Liver (tissue), 9 donors: ENCODE measurements around the gene FREM1. TPM values are rescaled to one million over a fixed set of nuclear protein-coding genes. Genes with fewer than 3 reads are reported as not detected.

ENCODE experiments used
- DNase-seq: peaks from one replicate; pipeline ENCODE4 v3.0.0-alpha.2; 2017; ENCODE audit warnings: low spot score
- H3K27ac ChIP-seq, 2 donors: one replicate each; pipeline ENCODE4 v1.7.0; 2013; ENCODE audit warnings: inconsistent platforms in 2 of 2, low read length in 2 of 2, control low read depth in 1 of 2, low read depth in 1 of 2, mild to moderate bottlenecking in 1 of 2
- H3K27me3 ChIP-seq, 4 donors: one replicate each; pipeline versions ENCODE4 v1.6.1 to v1.7.0; 2013; ENCODE audit warnings: low read length in 3 of 4, inconsistent platforms in 1 of 4, mild to moderate bottlenecking in 1 of 4, moderate library complexity in 1 of 4; ENCODE audit not compliant: control insufficient read depth in 4 of 4, insufficient read depth in 4 of 4
- H3K36me3 ChIP-seq, 4 donors: one replicate each; pipeline versions ENCODE4 v1.6.1 to v1.7.0; 2013; ENCODE audit warnings: low read length in 3 of 4, mild to moderate bottlenecking in 3 of 4, low read depth in 1 of 4, moderate library complexity in 1 of 4; ENCODE audit not compliant: control insufficient read depth in 4 of 4, insufficient read depth in 3 of 4
- H3K4me1 ChIP-seq, 4 donors: one replicate each; pipeline versions ENCODE4 v1.6.1 to v1.7.0; 2013; ENCODE audit warnings: low read length in 3 of 4, mild to moderate bottlenecking in 3 of 4, moderate library complexity in 1 of 4; ENCODE audit not compliant: control insufficient read depth in 4 of 4, insufficient read depth in 4 of 4
- H3K4me3 ChIP-seq, 3 donors: one replicate each; pipeline versions ENCODE4 v1.6.1 to v1.7.0; 2013; ENCODE audit warnings: low read length in 3 of 3, control low read depth in 1 of 3, low read depth in 1 of 3, mild to moderate bottlenecking in 1 of 3
- H3K9ac ChIP-seq, 2 donors: one replicate each; pipeline ENCODE4 v1.7.0; 2013; ENCODE audit warnings: low read length in 2 of 2, mild to moderate bottlenecking in 2 of 2, moderate library complexity in 2 of 2, control low read depth in 1 of 2, low read depth in 1 of 2
- H3K9me3 ChIP-seq, 4 donors: one replicate each; pipeline versions ENCODE4 v1.6.1 to v1.7.0; 2013; ENCODE audit warnings: low read length in 3 of 4; ENCODE audit not compliant: control insufficient read depth in 4 of 4
- FOXA2 ChIP-seq: IDR thresholded peaks from 2 replicates; pipeline ENCODE4 v1.6.1; 2016; ENCODE audit warnings: antibody characterized with exemption
- HNF4A ChIP-seq, 2 donors: conservative IDR thresholded peaks; 2 replicates each; pipeline ENCODE4 v1.6.1; 2016; ENCODE audit warnings: antibody characterized with exemption in 2 of 2, mild to moderate bottlenecking in 2 of 2
- HNF4G ChIP-seq: IDR thresholded peaks from 2 replicates; pipeline ENCODE4 v1.6.1; 2016; ENCODE audit warnings: antibody characterized with exemption
- JUND ChIP-seq, 2 donors: IDR thresholded peaks; 2 replicates each; pipeline ENCODE4 v1.6.1; 2016; ENCODE audit warnings: antibody characterized with exemption in 2 of 2
- NR2F2 ChIP-seq: IDR thresholded peaks from 2 replicates; pipeline ENCODE4 v1.6.1; 2016; ENCODE audit warnings: antibody characterized with exemption
- RAD21 ChIP-seq, 2 donors: IDR thresholded peaks; 2 replicates each; pipeline ENCODE4 v1.6.1; 2016; ENCODE audit warnings: antibody characterized with exemption in 2 of 2, mild to moderate bottlenecking in 2 of 2
- RXRA ChIP-seq, 2 donors: IDR thresholded peaks; 2 replicates each; pipeline ENCODE4 v1.6.1; 2017 to 2018; ENCODE audit warnings: antibody characterized with exemption in 2 of 2, mild to moderate bottlenecking in 1 of 2
- SP1 ChIP-seq: IDR thresholded peaks from 2 replicates; pipeline ENCODE4 v1.6.1; 2018; ENCODE audit warnings: antibody characterized with exemption, mild to moderate bottlenecking
- TAF1 ChIP-seq: conservative IDR thresholded peaks from 2 replicates; pipeline ENCODE4 v1.6.1; 2016; ENCODE audit warnings: antibody characterized with exemption, mild to moderate bottlenecking
- WGBS: extraction: QIAGEN DNeasy Blood & Tissue Kit; methylation state at CpG from one replicate; pipeline ENCODE4 v1.1.7; 2013; 5-methylcytosine and 5-hydroxymethylcytosine counted together
- polyA plus RNA-seq, 2 donors: library from polyadenylated mRNA; stranded (reverse) in 1 of 2; unstranded in 1 of 2; fragments of 200-250 nt in 1 of 2; fragments of >200 nt in 1 of 2; fragmentation: Nextera tagmentation in 1 of 2; extraction: Ambion mirVana in 1 of 2; gene quantifications; one replicate each; pipeline versions ENCODE4 v1.2.1 to v1.2.3, GENCODE V29; 2013 to 2015
- total RNA-seq, 2 donors: library from RNA; depleted of rRNA; stranded (reverse); fragments of >200 nt; gene quantifications; one replicate each; pipeline ENCODE4 v1.2.3, GENCODE V29; 2014
- TF ChIP-seq, protein P1 (sequence below): IDR thresholded peaks from 2 replicates; pipeline ENCODE4 v1.6.1; 2016; ENCODE audit warnings: antibody characterized with exemption
- TF ChIP-seq, protein P2 (sequence below): IDR thresholded peaks from 2 replicates; pipeline ENCODE4 v1.6.1; 2016; ENCODE audit warnings: antibody characterized with exemption
- TF ChIP-seq, protein P3 (sequence below): IDR thresholded peaks from 2 replicates; pipeline ENCODE4 v1.6.1; 2016; ENCODE audit warnings: antibody characterized with exemption, mild to moderate bottlenecking
- donor health status: healthy.
- donor health status: healthy.
- donor health status: healthy.
- donor health status: healthy.
- donor health status: healthy.

The FREM1 gene
- total and polyA plus RNA-seq, 4 donors: 0.39 to 4.7 (median 1.1) TPM

DNA sequence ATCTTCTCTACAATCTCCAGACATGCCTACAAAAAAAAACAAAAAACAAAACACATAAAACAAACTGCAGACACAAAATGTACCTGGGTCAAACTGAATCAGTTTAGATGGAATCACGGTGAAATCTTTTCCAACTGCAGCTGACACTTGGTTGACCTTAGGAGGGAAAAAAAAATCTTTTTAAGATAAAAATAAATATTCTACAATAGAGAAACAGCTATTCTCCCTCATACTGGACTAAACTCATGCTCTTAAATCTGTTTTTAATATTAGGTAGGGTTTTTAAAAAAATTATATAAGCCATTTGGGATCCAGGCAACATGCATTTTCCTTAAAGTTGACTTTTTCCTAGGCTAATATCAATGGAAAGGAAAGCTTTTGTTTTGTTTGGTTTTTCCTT lies 153.9 kb downstream of the FREM1 start:
- H3K27ac ChIP-seq: no peak overlapping the region
- no peaks in the 10 kb centered on the region for H3K36me3 ChIP-seq
- no peak for DNase-seq
- H3K9me3 ChIP-seq: no peaks in the 10 kb centered on the region
- H3K27me3 ChIP-seq: peaks cover 0 to 2% (median 0%) of the 10 kb centered on the region in 4 donors
- TF ChIP-seq JUND (IDR thresholded peaks at IDR 0.05) (no peak), NR2F2 (no peak), HNF4G (no peak)
- no peaks in the 10 kb centered on the region for H3K4me1 ChIP-seq
- 88% methylated on average over 1 of the region's 1 CpG for WGBS
- H3K4me3 ChIP-seq: no peak overlapping the region
- H3K9ac ChIP-seq: no peak overlapping the region

DNA sequence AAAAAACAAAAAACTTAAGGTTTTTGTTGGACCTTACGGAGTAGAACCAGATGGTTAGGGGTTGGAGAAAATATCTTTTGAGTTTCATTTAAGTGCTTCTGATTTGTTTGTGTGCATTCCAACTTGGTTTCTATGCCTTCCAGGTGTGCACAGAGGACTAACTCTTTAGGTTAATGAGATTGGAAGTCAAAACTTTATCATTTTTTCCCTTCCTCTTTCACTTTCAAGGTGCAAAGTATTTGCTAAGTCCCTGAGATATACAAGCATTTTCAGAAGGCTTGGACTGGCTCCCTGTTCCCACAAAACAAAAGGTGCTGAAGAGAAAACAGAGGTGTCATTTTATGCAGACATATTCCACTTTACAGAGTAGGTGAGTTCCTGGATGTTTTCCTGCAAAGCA lies 157.4 kb downstream of the FREM1 start:
- H3K9ac ChIP-seq: no peak overlapping the region
- H3K27ac ChIP-seq: no peak overlapping the region
- H3K9me3 ChIP-seq: no peaks in the 10 kb centered on the region
- no peak for TF ChIP-seq TAF1
- no peak for TF ChIP-seq NR2F2
- no peak for TF ChIP-seq HNF4A (conservative IDR thresholded peaks at IDR 0.05)
- no peak for TF ChIP-seq RXRA (IDR thresholded peaks at IDR 0.05)
- TF ChIP-seq, protein P1, sequence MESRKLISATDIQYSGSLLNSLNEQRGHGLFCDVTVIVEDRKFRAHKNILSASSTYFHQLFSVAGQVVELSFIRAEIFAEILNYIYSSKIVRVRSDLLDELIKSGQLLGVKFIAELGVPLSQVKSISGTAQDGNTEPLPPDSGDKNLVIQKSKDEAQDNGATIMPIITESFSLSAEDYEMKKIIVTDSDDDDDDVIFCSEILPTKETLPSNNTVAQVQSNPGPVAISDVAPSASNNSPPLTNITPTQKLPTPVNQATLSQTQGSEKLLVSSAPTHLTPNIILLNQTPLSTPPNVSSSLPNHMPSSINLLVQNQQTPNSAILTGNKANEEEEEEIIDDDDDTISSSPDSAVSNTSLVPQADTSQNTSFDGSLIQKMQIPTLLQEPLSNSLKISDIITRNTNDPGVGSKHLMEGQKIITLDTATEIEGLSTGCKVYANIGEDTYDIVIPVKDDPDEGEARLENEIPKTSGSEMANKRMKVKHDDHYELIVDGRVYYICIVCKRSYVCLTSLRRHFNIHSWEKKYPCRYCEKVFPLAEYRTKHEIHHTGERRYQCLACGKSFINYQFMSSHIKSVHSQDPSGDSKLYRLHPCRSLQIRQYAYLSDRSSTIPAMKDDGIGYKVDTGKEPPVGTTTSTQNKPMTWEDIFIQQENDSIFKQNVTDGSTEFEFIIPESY: no peak
- TF ChIP-seq JUND (IDR thresholded peaks at IDR 0.05): no peak
- TF ChIP-seq, protein P2, sequence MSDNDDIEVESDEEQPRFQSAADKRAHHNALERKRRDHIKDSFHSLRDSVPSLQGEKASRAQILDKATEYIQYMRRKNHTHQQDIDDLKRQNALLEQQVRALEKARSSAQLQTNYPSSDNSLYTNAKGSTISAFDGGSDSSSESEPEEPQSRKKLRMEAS: no peak
- TF ChIP-seq RAD21 (IDR thresholded peaks at IDR 0.05): no peak
- TF ChIP-seq, protein P3, sequence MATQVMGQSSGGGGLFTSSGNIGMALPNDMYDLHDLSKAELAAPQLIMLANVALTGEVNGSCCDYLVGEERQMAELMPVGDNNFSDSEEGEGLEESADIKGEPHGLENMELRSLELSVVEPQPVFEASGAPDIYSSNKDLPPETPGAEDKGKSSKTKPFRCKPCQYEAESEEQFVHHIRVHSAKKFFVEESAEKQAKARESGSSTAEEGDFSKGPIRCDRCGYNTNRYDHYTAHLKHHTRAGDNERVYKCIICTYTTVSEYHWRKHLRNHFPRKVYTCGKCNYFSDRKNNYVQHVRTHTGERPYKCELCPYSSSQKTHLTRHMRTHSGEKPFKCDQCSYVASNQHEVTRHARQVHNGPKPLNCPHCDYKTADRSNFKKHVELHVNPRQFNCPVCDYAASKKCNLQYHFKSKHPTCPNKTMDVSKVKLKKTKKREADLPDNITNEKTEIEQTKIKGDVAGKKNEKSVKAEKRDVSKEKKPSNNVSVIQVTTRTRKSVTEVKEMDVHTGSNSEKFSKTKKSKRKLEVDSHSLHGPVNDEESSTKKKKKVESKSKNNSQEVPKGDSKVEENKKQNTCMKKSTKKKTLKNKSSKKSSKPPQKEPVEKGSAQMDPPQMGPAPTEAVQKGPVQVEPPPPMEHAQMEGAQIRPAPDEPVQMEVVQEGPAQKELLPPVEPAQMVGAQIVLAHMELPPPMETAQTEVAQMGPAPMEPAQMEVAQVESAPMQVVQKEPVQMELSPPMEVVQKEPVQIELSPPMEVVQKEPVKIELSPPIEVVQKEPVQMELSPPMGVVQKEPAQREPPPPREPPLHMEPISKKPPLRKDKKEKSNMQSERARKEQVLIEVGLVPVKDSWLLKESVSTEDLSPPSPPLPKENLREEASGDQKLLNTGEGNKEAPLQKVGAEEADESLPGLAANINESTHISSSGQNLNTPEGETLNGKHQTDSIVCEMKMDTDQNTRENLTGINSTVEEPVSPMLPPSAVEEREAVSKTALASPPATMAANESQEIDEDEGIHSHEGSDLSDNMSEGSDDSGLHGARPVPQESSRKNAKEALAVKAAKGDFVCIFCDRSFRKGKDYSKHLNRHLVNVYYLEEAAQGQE: no peak
- no peak for TF ChIP-seq SP1
- H3K36me3 ChIP-seq: no peaks in the 10 kb centered on the region
- peaks cover 0 to 2% (median 0%) of the 10 kb centered on the region in 4 donors for H3K27me3 ChIP-seq
- no peak overlapping the region for H3K4me3 ChIP-seq
- DNase-seq: no peak
- no peaks in the 10 kb centered on the region for H3K4me1 ChIP-seq
- 89% methylated on average over 1 of the region's 1 CpG for WGBS

DNA sequence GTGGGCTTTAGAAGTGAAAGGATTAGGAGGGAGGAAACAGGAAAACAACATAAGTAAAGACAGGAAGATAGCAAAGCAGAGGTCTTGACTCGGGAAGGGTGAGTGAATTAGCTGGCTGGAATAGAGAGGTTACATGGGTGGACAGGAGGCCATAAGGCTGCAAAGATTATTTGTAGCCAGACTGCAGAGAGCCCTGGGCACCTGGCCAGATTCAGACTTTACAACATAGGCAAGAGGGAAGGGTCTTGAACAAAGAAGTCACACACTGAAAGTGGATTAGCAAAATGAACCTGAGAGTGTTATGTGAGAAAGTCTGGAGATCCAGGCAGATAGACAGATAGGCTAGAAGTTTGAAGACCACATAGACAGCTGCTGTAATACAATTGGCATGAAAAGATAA lies 158.0 kb downstream of the FREM1 start:
- H3K4me3 ChIP-seq: no peak overlapping the region
- H3K4me1 ChIP-seq: no peaks in the 10 kb centered on the region
- DNase-seq: no peak
- TF ChIP-seq FOXA2 (no peak), NR2F2 (peak; percentile 85), JUND (IDR thresholded peaks at IDR 0.05) (no peak)
- no peak overlapping the region for H3K9ac ChIP-seq
- 66% methylated on average over 1 of the region's 1 CpG for WGBS
- no peaks in the 10 kb centered on the region for H3K36me3 ChIP-seq
- no peaks in the 10 kb centered on the region for H3K9me3 ChIP-seq
- H3K27me3 ChIP-seq: peaks cover 0 to 2% (median 0%) of the 10 kb centered on the region in 4 donors
- no peak overlapping the region for H3K27ac ChIP-seq
